AG04449 (cell line): ENCODE measurements around the gene CASP10.

Experiments
- CTCF ChIA-PET: fragments of 350-600 bp; formaldehyde crosslinking; extraction: SDS; loops from one replicate; lab custom pipeline; 2021; ENCODE audit warnings: antibody characterized with exemption; lab: Yijun Ruan, JAX
- POLR2A ChIA-PET: fragments of 400-600, 350-600 bp; formaldehyde crosslinking; extraction: SDS; loops from one replicate; lab custom pipeline; 2020; ENCODE audit warnings: antibody characterized with exemption, inconsistent platforms; lab: Yijun Ruan, JAX
- DNase-seq: peaks from one replicate; pipeline ENCODE4 v3.0.0-alpha.2; 2010; ENCODE audit warnings: low read depth, low spot score
- H3K4me3 ChIP-seq: 2 replicates; pipeline ENCODE4 v1.5.1; 2011; ENCODE audit warnings: low read depth, mild to moderate bottlenecking, control low read depth, low read length
- CTCF ChIP-seq: IDR thresholded peaks from one replicate; pipeline ENCODE4 v1.5.1; 2011; ENCODE audit warnings: mild to moderate bottlenecking, moderate library complexity, low read length, control low read depth, inconsistent platforms; ENCODE audit not compliant: insufficient read depth; ENCODE audit errors: missing control alignments

Gene CASP10

DNA sequence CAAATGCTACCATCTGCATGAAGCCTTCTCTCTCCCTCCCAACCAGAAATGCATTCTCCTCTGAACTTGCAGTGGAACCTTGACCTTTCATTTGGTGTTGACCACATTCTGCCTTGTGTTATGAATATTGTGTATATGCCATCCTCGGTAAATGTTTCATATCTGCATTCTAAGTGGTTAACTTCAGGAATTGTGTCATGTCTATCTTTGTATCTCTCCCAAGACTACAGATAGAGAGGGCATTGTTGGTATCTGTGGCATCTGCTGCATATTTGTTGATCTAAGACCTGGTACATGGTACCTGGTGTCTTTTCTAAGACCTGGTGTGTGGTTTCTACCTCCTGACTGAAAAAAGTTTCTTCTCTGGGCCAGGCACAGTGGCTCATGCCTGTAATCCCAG is 34.0 kb downstream of the CASP10 start:
- H3K4me3 ChIP-seq = no peak overlapping the region
- POLR2A ChIA-PET = no interaction called here
- TF ChIP-seq CTCF = no peak
- DNase-seq = no peak
- CTCF ChIA-PET = no interaction called here

- ChIA-PET POLR2A (interaction anchor here (0.5 kb wide), 1 partner anchor 146 kb away, joined by 3 read pairs; no protein-coding TSS in a partner anchor), CTCF (interaction anchor here (0.8 to 6.3 kb wide), 4 partner anchors 11 to 17 kb away, joined by 3 to 63 read pairs (median 3); no protein-coding TSS in a partner anchor)
- no peak overlapping the region for H3K4me3 ChIP-seq
- no peak for DNase-seq
- no peak for TF ChIP-seq CTCF
Observed at GRCh38 chr2:201218780-201219179, 35.8 kb downstream of the CASP10 start.

- CTCF ChIA-PET = interaction anchor here (0.7 to 6.3 kb wide), 4 partner anchors 11 to 314 kb away, joined by 3 to 63 read pairs (median 3); no protein-coding TSS in a partner anchor
- POLR2A ChIA-PET = no interaction called here
- no peak for TF ChIP-seq CTCF
- H3K4me3 ChIP-seq = no peak overlapping the region
- no peak for DNase-seq
Observed at GRCh38 chr2:201219328-201220096, 36.6 kb downstream of the CASP10 start.

DNA sequence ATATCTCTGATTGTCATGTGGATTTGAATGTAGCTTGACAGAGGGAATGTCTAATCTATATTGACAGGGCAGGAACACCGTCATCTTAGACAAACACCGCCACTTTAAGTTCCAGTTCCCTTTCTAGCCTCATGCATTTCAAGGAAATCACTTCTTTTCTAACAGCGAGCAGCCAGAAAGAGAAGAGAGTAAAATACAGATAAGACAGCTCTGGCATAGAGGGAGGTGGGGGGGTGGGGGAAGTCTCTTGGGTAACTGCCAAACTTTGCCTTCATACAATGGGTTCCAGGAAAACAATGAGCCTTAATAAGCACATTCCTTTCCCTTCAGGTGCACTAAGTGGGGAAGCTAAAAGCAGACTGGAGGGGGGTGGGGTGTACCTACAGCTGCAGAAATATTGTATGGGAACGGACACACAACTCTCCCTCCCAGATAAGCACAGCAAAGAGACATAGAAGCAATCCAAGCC is 37.2 kb downstream of the CASP10 start:
- ChIA-PET POLR2A (no interaction called here), CTCF (interaction anchor here (0.7 to 6.3 kb wide), 3 partner anchors 10 to 314 kb away, joined by 3 to 63 read pairs (median 3); no protein-coding TSS in a partner anchor)
- TF ChIP-seq CTCF = no peak
- no peak for DNase-seq
- no peak overlapping the region for H3K4me3 ChIP-seq

DNA sequence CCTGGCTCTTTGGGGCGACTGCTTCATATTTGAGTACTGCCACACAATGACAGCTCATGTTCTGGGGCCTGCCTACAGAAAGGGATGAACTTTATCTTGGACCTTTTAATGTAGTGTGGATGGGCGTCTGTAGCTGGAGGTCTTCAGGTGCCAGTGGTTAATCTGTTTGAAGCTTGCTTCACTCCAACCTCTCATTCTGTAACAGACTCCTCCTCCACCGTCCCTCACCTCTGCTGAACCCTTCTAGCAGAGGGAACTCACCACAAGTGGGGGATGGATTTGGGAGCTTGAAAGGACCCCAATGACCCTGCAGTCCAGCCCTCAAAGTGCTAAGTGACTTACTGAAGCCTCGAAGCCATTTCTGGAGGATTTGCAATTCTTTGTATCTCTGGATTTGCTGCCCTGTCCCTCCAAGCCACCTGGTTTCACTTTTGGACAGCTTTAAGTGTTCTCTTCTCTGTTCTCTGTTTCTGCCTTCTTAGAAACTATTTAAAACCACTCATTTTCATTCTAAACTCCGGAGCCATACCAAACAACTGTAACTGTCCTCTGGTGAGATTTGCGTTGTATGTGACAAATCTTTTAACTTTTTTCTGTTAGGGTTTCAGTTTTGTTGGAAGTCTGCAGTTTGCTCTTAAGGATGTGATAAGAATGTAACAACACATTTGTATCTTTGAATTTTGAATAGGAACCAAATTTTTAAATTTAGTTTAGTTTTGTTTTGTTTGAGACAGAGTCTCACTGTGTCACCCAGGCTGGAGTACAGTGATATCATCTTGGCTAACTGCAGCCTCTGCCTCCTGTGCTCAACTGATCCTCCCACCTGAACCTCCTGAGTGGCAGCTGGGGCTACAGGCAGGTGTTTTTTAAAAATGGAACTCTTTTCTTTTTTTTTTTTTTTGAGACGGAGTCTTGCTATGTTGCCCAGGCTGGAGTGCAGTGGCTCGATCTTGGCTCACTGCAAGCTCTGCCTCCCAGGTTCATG is 40.4 kb downstream of the CASP10 start:
- POLR2A ChIA-PET = no interaction called here
- CTCF ChIA-PET = interaction anchor here (1.0 to 6.3 kb wide), 3 partner anchors 9 to 317 kb away, joined by 3 to 63 read pairs (median 12); no protein-coding TSS in a partner anchor
- no peak for TF ChIP-seq CTCF
- no peak overlapping the region; the same call in 1 of the 2 replicates for H3K4me3 ChIP-seq
- DNase-seq = no peak
